Mucosa of gallbladder (tissue), 1 donor: Measurements from ENCODE around the gene IQGAP2. TPM values are rescaled to one million over a fixed set of nuclear protein-coding genes. Genes with fewer than 3 reads are reported as not detected.
"Not testable (repeated sequence)": the region's sequence is repeated elsewhere in the genome, so short reads cannot be mapped to it uniquely, and the experiment has no call there.

Experiments used
- DNase-seq: peaks from one replicate; pipeline ENCODE4 v3.0.0-alpha.2; 2020; ENCODE audit warnings: low spot score
- total RNA-seq: library from RNA; stranded (reverse); gene quantifications from one replicate; pipeline ENCODE4 v1.2.1, GENCODE V29; 2021
- donor health status: DM: no; HTN: no; CAD: no.

The IQGAP2 gene
- total RNA-seq, 1 donor from 2014 or later = 119 TPM

DNA sequence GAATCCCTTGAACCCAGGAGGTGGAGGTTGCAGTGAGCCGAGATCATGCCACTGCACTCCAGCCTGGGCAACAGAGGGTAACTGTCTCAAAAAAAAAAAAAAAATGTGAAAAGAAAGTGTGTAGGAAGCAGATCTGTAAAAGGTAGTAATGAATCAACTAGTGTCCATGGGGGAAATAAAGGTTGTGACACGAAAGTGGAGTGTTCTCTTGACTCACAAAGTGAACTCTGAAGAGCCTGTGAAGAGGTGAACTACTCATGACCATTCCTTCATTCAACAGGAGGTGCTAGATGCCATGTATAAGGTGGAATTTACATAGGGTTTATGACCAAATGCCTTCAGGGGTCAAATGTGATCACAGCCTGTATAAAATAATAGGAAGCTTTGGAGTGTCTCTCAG, 12.8 kb downstream of the IQGAP2 start:
- no peak for DNase-seq

DNA sequence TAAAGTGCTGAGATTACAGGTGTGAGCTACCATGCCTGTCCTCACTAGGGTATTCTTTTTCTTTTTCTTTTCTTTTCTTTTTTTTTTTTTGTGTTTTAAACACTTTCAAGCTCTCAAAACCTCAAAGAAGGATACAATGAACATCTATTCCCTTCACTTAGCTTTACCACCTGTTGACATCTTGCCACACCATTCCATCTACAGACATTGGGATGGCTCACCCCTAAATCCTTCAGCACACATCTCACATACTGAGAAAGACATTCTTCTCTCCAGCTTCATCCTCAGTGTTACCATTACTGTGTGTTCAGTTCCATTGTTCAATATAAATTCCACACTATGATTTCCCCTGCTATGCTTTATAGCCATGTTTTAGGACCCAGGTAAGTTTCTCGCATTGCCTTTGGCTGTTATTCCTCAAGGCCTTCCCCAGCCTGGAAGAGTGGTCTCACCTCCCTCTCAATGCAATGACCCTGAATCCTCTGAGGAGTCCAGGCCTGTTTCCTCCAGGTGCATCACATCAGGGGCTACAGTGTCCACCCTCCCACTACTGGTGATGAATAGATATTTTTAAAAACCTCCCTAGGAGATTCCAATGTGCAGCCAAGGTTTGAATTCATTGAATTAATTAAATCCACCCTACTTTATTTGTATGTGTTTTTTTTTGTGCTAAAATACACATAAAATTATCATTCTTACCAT, 16.7 kb downstream of the IQGAP2 start:
- DNase-seq = no peak

DNA sequence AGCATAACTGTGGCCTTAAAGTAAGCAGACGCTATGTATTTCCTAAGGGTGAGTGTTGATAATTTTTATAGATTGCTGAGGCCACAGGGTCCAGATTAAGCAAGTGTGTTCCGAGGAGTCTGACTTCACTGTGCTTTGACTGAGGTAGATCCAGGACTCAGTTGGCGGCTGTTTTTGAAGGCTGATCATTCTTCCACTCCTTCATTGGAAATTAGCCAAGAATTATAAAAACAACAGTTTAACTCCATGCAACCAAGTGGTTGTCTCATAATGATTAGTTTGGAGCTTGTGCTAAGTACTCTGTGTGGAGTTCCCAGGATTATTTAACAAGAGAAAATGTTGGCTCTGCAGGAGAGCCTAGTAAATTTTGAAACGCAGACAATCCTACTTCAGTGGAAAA, 19.1 kb downstream of the IQGAP2 start:
- DNase-seq = no peak

DNA sequence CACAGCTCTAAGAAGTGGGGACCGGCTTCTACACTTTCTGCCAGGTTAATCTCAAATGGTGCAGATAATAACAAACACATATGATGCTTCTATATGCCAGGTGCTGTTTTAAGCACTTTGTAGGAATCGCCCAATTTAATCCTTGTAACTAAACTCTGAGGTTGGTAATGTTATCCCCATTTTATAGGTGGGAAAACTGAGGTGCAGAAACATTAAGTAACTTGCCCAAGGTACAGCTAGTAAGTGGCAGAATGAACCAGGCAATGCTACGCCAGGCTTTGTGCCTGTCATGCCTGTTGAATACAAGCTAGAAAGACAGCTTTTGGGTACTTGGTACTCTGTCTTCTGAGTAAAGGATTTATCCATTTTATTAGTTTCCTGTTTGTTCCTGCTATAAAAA, 19.7 kb downstream of the IQGAP2 start:
- DNase-seq = no peak

DNA sequence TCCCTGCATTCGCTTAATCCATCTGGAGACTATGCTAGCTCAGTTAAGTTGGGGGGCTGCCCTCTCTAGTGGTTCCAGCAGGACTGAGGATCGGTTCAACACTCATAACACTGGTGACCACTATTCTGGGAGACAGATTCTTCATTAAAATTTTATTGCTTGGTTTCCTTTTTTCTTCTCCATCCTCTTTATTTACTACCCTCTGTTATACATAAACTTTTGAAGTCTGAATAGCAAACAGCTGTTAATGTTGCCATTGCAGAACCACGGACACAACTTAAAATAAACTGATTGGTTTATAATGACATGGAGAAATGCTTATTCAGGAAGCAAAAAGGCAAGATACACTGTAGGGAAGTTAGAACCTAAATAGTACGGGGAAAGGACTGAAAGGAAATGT, 22.1 kb downstream of the IQGAP2 start:
- DNase-seq = no peak

DNA sequence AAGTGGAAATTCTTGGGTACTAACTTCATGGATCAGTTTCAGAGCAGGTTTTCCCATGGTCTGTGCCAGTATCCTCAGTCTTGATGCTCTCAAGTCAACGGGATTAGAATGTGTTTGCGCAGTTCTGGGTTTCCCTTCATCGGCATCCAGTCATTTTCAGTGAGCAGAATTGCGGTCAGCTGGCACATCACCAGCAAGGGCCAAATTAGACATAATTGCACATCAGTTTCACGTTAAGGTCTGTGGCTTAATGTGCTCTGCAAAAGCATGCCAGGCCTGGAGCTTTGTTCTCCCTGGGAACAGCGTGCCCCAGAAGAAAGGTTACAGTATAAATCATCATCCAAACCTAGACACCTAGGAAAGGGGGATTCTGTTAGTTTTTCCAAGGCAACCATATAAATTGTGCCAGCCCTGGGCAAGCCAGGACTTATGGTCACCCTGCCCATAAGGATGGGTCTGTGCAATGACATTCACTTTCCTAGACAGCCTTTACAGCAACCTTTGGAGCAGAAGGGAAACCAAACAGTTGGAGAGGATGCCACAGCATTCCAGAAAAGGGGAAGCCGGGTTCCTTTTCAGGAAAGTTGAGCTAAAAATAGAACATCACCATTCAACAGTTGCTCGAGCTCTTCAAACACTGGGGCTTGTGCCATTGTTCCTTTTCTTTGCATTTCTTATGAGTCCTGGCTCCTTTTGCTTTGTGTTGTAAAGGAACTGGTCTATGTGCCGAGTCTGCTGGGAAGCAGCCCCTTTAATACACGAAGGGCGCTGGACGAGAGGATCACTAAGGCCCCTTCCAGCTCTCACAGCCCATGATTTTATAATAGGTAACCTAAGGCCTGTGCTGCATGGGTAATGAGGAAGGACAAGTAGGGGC, 23.1 kb downstream of the IQGAP2 start:
- DNase-seq = no peak

DNA sequence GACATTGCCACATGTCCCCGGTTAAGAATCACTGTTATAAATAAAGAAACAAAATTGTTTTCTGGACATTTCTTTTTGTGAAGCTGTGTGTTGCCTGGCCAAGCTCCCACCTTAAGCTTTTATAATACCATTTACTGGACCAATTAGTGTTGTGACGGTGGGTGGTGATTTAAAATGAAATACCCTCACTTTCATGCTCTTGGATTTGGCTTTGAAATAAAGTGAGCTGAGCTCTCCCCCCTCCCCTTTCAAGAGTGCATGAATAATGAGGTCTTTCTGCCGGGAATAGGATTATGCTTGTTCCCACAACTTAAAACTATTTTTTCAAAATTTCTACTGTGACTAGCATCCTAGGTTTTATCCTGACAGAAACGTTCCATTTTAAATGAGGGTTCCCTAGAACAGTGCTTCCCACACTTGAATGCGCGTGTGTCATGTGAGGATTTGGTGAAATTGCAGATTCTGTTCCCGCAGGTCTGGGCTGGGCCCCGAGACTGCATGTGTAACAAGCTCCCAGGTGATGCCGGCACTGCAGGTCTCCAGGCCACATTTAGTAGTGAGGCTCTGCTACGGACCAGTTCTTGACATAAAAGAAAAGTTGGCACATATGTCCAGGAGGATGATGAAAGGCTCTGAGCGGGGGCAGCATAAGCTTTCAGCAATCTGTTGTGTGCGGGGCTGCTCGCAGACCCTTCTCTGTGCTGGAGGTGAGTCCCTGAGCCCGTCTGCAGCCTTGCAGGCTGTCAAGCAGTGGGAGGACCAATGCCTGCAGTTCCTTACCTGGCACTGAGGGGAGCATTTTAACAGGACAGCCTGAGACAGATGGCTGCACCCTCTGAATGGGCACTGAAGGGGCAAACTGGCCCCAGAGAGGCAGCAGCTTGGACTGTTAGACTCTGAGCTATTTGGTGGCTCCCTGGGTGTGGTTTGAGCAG, 24.4 kb downstream of the IQGAP2 start:
- DNase-seq = no peak

DNA sequence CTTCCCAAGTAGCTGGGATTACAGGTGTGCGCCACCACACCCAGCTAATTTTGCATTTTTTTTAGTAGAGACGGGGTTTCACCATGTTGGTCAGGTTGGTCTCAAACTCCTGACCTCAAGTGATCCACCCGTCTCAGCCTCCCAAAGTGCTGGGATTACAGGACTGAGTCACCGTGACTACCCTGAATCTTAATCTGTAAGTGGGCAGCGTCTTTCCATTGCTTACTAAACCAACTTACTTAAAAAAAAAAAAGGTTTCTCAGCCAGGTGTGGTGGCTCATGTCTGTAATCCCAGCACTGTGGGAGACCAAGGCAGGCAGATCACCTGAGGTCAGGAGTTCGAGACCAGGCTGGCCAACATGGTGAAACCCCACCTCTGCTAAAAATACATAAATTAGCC, 25.5 kb downstream of the IQGAP2 start:
- not testable (repeated sequence) for DNase-seq

DNA sequence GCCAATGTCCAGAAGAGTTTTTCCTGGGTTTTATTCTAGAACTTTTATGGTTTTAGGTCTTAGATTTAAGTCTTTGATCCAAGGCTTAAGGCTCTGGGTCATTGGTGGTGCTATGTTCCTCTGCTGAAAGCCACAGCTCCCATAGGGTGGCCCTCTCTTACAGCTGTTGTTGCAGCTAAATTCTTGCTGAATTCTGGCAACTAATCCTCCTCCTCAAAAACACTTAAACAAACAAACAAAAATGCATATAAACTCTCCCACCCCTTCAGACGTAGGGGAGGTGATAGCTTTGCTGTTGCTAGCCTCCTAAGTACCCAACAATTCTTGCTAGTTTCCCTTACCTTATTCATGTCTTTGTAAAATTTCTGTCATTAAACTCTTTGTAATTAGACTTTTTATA, 30.2 kb downstream of the IQGAP2 start:
- DNase-seq = no peak

DNA sequence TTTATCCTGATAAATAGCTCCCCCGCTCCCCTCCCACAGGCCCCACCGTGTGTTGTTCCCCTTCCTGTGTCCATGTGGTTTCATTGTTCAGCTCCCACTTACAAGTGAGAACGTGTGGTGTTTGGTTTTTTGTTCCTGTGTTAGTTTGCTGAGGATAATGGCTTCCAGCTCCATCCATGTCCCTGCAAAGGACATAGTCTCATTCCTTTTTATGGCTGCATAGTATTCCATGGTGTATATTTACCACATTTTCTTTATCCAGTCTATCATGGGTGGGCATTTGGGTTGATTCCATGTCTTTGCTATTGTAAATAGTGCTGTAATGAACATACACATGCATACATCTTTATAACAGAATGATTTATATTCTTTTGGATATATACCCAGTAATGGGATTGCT, 34.4 kb downstream of the IQGAP2 start:
- DNase-seq = not testable (repeated sequence)

DNA sequence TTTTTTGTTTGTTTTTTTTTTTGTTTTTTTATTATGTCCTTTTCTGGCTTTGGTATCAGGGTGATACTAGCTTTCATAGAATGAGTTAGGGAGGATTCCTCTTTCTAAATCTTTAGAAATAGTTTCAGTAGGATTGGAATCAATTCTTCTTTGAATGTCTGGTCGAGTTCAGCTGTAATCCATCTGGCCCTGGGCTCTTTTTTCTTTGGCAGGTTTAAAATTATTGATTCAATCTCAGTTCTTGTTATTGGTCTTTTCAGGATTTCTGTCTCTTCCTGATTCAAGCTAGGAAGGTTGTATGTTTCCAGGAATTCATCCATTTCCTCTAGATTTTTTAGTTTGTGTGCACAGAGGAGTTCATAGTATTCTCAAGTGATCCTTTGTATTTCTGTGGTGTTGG, 34.9 kb downstream of the IQGAP2 start:
- DNase-seq = no peak

DNA sequence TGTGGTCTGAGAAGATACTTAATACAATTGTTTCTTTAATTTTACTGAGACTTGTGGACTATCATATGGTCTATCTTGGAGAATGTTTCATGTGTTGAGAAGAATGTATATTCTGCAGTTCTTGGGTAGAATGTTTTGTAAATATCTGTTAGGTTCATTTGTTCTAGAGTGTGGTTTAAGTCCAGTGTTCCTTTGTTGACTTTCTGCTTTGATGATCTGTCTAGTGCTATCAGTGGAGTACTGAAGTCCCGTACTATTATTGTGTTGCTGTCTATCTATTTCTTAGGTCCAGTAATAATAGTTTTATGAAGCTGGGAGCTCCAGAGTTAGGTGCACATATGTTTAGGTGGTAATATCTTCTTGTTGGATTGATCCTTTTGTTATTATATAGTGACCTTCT, 36.1 kb downstream of the IQGAP2 start:
- DNase-seq = no peak

DNA sequence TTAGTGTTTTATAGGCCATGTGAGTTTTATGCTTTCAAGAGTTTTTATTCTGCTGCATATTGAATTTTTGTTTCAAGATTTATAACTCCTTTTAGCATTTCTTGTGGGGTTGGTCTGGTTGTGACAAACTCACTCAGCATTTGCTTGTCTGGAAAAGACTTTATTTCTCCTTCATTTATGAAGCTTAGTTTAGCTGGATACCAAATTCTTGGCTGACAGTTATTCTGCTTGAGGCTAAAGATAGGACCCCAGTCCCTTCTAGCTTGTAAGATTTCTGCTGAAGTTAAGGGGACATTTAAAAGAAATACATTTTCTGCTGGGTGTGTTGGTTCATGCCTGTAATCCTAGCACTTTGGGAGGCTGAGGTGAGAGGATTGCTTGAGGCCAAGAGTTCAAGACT, 36.8 kb downstream of the IQGAP2 start:
- DNase-seq = no peak

DNA sequence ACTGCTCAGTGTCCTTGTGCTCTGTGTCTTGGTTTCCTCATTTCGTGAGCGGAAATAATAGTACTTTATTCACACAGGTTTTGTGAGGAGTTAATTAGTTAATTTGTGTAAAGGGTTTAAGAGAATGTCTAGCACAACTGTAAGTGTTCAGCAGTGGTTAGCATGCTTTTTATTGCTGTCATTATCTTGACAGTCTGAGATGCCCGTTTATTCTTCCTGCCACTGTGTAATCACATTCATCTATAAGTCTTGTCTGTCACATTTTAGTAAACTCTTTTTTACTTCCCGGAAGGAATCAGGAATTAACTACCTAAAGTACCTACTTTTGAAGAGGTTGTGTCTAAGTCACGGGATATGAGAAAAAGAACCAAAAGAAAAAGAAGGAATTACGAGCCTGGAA, 38.0 kb downstream of the IQGAP2 start:
- DNase-seq = no peak

DNA sequence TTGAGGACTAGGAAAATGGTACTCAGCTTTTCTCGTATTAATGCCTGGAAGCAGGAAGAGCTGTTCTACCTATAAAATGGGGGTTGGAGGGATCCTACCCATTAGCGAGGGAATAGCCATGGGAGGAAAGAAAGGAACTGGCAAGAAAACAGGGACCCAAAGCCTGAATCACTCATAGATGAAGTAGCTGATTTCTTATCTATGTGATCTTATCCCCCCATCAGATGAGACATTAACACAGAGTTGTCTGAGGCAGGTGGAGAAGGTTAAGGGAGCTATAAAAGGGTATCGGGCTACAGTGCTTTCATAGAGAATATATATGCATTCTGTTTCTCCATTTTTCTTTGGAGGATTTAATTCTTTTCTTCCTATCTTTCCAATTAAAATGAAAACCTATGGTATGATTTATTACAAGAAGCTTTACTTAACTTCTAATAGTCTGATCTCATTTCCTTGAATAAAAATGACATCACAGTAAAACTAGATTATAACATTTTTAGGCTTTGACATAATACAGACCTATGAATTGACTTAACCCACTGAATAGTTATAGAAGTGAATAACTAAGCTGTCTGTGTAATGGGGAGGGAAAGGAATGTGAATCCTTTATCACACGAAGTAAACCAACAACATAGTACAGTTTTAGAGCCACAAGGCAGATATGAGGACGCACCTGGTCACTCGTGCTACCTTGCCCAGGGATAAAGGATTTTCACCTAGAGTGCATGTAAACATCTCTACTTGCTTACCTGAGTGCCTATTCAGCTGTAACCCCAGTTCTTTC, 39.0 kb downstream of the IQGAP2 start:
- no peak for DNase-seq

DNA sequence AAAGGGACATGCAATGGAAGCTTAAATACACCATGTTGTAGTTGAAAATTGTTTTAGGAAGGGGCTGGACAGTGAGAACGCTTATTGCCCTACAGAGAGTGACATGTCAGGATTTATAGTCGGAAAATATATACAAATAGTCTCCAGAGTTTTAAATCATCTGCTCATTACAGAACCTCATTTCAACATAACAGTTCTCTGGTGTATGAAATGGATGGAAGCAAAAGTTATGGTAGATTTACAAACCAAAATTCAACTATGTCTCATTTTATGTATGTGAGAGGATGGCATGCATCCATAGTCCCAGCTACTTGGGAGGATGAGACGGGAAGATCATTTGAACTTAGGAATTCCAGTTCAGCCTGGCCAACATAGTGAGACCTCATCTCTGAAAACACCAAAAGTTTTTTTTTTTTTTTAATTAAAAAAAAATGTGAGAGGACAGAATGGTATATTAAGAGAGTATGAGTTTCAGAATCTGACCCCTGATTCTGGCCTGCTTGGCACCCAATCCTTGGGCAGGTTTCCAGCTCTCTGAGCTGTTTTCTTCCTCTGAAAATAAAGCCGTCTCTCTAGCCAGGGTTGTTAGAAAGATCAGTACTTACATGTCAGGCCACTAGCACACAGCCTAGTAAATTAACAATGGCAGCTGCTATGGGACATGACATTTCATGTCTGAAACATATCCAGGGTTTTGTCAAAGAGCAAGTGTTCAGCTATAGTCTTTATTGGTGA, 40.1 kb downstream of the IQGAP2 start:
- DNase-seq = no peak

DNA sequence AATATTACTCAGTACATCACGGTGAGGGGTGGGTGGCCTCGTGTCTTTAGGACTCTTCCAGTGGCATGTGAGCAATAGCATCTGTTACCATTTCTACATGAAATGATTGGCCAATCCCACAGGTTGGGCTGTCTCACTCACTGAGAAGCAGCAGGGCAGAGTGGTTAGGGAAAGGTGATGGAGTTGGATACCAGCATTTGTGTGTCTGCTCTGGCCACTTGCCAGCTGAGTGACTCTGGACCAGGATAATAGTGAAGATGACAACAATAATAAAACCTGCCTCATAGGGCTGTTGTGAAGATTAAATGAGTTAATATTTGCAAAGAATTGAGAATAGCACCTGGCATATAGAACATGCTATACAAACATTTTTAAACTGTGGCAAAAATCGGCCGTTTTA, 42.0 kb downstream of the IQGAP2 start:
- DNase-seq = no peak

DNA sequence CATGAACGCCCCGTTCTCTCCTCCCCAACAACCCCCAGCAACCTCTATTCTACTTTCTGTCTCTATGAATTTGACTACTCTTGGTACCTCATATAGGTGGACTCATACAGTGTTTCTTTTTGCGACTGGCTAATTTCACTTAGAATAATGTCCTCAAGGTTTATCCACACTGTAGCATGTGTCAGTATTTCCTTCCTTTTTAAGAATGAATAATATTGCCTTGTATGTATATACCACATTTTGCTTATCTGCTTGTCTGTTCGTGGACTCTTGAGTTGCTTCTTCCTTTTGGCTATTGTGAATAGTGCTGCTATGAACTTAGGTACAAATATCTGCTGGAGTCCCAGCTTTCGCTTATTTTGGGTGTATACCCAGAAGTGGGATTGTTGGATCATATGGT, 42.7 kb downstream of the IQGAP2 start:
- no peak for DNase-seq

DNA sequence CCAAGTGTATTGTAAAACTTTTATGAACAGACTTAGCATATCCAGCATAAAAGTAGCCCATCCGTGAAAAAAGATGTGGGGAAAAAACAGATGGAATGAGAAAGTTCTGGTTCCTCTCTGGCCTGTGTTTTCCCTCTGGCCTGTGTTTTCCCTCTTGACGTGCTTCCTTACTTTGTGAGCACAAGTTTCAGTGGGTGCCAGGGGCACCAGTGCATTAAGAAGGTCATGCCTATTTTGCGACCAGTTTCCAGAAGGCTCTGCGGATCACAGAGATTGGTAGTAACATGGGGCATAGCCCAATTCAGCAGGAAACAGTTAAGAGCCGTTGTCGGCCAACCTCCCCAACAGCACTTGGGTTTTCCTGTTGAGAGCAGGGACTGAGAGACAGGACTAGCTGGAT, 43.7 kb downstream of the IQGAP2 start:
- DNase-seq = no peak

DNA sequence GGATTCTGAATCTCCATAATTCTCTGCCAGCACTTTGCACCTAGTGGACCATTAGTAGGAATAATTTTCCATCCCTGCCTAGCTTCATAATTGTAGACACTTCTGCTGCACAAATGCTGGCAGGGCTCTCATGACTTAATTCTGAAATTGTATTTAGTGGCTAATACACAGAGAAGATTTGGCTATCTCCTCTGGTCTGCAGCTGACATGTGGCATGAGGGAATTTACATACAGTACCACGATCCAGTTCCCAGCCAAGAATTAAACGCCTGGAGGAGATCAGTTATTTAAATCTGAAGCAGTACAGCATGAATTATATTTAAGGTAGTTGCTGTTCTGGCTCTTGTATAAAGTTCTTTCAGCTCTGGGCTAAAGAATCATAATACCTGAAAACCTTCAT, 46.5 kb downstream of the IQGAP2 start:
- no peak for DNase-seq

DNA sequence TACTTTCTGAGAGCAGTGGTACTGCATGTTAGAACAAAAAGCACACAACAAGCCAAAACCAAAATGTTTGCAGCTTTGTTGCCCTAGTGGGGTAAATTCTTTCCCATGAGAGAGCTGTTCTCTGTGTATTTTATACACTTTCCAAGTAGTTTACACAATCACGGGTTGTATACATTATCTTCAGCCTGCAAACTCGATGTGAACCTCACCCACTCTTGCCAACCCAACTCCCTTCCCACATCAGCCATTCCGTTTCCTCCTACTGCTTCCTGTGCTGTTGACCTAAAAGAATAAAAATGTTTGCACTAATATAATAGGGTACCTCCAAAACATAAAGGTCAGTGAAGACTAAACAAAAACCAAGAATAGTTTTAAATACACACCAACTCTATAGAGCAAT, 47.0 kb downstream of the IQGAP2 start:
- DNase-seq = no peak
